HUDEP-2 (cell line): Measurements from ENCODE around the gene EBPL.
"Not testable (repeated sequence)": the region's sequence is repeated elsewhere in the genome, so short reads cannot be mapped to it uniquely, and the experiment has no call there.

Experiments used
- DNase-seq, 76 experiments: peaks; one replicate each; lab custom pipeline; 2025; ENCODE audit not compliant: unreplicated experiment in 76 of 76; lab: John Stamatoyannopoulos, UW

Gene EBPL

GRCh38 chr13:49690995-49691784, at the start of gene EBPL:
EBPL (minus strand) TSS chr13:49691486; CDS start chr13:49691424, 62 bp downstream.
- peak in 74 of 76 experiments; percentile 14 to 94 (median 86) for DNase-seq

GRCh38 chr13:49740870-49741269, 49.6 kb upstream of the EBPL start:
- no peak for DNase-seq

GRCh38 chr13:49739498-49740187, 48.4 kb upstream of the EBPL start:
- no peak for DNase-seq

- DNase-seq: no peak
These were observed 42.1 kb upstream of the EBPL start for GRCh38 chr13:49733181-49733951.

- peak in 2 of 76 experiments; percentile 1 to 6 for DNase-seq
These were observed 40.5 kb upstream of the EBPL start for GRCh38 chr13:49731766-49732165.

- DNase-seq: no peak
These were observed 25.3 kb upstream of the EBPL start for GRCh38 chr13:49716615-49717014.

GRCh38 chr13:49714757-49715156, 23.5 kb upstream of the EBPL start:
- DNase-seq: no peak

- no peak for DNase-seq
These were observed 20.1 kb upstream of the EBPL start for GRCh38 chr13:49711218-49711863.

GRCh38 chr13:49704264-49704663, 13.0 kb upstream of the EBPL start:
- DNase-seq: not testable (repeated sequence)

- no peak for DNase-seq
These were observed 10.2 kb upstream of the EBPL start for GRCh38 chr13:49701491-49701890.

GRCh38 chr13:49697468-49697867, 6.2 kb upstream of the EBPL start:
- no peak for DNase-seq

- no peak for DNase-seq
These were observed 3.2 kb upstream of the EBPL start for GRCh38 chr13:49694446-49694845.

GRCh38 chr13:49693877-49694276, 2.6 kb upstream of the EBPL start:
- DNase-seq: no peak

- DNase-seq: no peak
These were observed 2.0 kb upstream of the EBPL start for GRCh38 chr13:49693191-49693733.

GRCh38 chr13:49690133-49690994, 922 bp downstream of the EBPL start:
- peak in 24 of 76 experiments; percentile 3 to 47 (median 22) for DNase-seq

GRCh38 chr13:49683489-49683888, 7.8 kb downstream of the EBPL start:
- no peak for DNase-seq

- DNase-seq: no peak
These were observed 9.3 kb downstream of the EBPL start for GRCh38 chr13:49681842-49682435.

GRCh38 chr13:49679246-49679645, 12.0 kb downstream of the EBPL start:
- DNase-seq: peak in 25 of 76 experiments; percentile 1 to 42 (median 18)
